GM20000 (cell line): ENCODE data around the gene TMEM87A.
"Not testable (repeated sequence)": the region's sequence is repeated elsewhere in the genome, so short reads cannot be mapped to it uniquely, and the experiment has no call there.

ENCODE experiments used
- DNase-seq: peaks from one replicate; pipeline ENCODE4 v3.0.0; 2012; ENCODE audit warnings: low spot score
- CTCF ChIP-seq: IDR thresholded peaks from 2 replicates; pipeline ENCODE4 v1.5.1; 2012; ENCODE audit warnings: mild to moderate bottlenecking, control low read depth; ENCODE audit errors: extremely low read depth, missing control alignments

Gene TMEM87A, protein sequence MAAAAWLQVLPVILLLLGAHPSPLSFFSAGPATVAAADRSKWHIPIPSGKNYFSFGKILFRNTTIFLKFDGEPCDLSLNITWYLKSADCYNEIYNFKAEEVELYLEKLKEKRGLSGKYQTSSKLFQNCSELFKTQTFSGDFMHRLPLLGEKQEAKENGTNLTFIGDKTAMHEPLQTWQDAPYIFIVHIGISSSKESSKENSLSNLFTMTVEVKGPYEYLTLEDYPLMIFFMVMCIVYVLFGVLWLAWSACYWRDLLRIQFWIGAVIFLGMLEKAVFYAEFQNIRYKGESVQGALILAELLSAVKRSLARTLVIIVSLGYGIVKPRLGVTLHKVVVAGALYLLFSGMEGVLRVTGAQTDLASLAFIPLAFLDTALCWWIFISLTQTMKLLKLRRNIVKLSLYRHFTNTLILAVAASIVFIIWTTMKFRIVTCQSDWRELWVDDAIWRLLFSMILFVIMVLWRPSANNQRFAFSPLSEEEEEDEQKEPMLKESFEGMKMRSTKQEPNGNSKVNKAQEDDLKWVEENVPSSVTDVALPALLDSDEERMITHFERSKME

DNA sequence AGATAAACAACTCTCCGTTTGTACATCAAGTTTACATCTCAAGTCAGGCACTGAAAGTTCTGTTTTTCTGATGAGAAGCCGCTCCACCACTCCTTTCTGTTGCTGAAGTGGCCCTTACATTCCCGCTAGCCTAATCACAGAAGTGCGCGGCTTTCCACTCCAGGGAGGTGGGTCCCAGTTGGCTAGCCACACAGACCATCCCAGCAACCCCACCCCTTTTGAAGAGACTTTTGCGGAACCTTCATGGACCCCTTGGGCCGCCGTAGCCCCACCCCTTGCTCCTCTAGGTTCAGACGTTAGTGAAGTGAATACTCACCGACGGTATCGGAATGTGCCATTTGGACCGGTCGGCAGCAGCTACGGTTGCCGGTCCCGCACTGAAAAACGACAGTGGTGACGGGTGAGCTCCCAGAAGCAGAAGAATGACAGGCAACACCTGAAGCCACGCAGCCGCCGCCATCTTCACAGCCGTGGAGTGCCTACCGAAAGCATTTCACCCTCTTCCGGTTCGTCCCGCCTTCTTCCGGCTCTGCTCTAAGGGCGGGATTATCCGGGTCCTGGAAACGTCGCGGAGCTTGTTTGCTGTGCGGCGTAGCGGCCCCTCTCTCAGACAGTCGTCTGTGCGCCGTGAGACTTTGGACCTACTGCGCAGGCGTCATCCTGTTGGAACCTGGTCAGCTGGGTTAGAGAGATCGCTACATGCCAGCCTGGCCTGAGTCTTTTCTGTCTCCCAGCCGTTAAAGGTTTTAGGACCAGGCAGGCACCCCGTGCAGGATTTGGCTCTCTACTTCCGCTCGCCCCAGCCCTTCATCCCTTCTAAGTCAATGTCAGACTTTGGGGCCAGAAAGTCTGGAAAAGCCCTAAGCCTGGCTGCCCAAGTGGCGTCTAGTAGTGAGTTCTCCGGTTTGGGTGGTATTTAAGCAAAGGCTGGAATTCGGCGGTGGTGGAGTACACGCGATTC, at the start of gene TMEM87A, which contains the start of gene GANC:
TMEM87A (minus strand) TSS at position 495 of the 961 bp plus-strand sequence; CDS start at position 460, 35 bp downstream.
GANC (plus strand) TSS at position 263 of the 961 bp plus-strand sequence. CDS start 1,281 bp downstream, outside the sequence.
- TF ChIP-seq CTCF, result no peak
- peak; percentile 89 for DNase-seq

DNA sequence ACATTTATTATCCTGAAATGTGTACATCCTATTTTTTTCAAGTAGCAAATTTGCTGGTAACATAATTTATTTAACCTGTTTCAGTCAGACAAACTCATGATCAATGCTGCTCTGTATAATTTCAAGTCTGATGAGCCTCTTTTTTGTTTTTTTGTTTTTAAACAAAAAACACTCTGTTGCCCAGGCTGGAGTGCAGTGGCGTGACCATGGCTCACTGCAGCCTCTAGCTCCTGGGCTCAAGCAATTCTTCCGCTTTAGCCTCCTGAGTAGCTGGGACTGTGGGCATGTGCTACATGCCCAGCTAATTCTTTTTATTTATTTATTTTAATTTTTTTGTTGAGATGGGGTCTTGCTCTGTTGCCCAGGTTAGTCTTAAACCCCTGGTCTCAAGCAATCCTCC, 46.0 kb upstream of the TMEM87A start:
- no peak for TF ChIP-seq CTCF
- no peak for DNase-seq

GRCh38 chr15:42316282-42316805, 43.1 kb upstream of the TMEM87A start:
- not testable (repeated sequence) for DNase-seq

GRCh38 chr15:42315521-42315920, 42.3 kb upstream of the TMEM87A start:
- DNase-seq, result no peak
- no peak for TF ChIP-seq CTCF

- DNase-seq, result no peak
- no peak for TF ChIP-seq CTCF
Observed at GRCh38 chr15:42314818-42315217, 41.6 kb upstream of the TMEM87A start.

GRCh38 chr15:42313463-42313862, 40.2 kb upstream of the TMEM87A start:
- no peak for DNase-seq
- no peak for TF ChIP-seq CTCF

GRCh38 chr15:42306681-42307080, 33.4 kb upstream of the TMEM87A start:
- no peak for TF ChIP-seq CTCF
- no peak for DNase-seq

GRCh38 chr15:42301004-42301403, 27.8 kb upstream of the TMEM87A start:
- DNase-seq, result not testable (repeated sequence)
